GM18526 (cell line): ENCODE data around the gene SUPV3L1.

Experiments
- POLR2A ChIP-seq: IDR thresholded peaks from 3 replicates; pipeline ENCODE4 v1.6.1; 2011; ENCODE audit not compliant: insufficient read length; ENCODE audit errors: extremely low read depth

Gene SUPV3L1

GRCh38 chr10:69220507-69220906 is 40.5 kb downstream of the SUPV3L1 start:
- no peak for TF ChIP-seq POLR2A

DNA sequence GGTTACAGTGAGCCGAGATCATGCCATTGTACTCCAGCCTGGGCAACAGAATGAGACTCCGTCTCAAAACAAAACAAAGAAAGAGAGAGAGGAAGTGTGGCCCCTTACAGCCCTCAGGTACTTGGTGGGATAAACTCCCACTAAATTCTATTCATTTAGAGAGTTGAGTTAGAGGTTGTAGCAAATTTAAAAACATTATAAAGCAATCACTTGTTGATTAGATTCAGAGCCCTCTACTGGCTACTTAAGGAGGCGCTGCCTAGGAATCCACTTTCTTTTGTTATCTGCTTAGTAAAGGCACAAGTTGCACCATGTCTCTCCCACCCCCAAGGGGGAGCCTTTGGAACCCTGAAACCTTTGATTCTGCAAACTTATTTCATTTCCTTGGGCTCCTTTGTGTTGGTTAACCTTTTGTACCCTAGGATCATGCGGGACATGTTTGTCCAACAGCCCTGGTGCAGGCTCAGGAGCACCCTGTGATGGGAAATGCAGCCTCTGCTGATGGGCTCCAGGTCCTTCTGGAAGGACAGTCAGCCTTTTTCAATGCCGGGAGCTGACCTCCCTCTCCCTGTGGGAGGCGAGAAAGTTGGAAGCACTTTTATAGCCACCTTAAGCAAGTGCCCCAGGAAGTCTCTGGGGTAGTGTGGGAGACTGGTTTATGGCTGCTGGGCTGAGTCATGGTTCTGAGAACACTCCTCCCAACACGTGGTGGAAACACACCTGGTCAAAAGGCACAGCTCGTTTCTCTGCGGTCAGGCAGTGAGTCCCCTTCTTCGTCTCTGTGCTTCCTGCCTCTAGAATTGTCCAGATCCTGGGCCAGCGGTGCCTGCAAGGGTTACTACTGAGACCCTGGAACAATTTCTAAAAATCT is 42.4 kb downstream of the SUPV3L1 start:
- peak; percentile 48 for TF ChIP-seq POLR2A

DNA sequence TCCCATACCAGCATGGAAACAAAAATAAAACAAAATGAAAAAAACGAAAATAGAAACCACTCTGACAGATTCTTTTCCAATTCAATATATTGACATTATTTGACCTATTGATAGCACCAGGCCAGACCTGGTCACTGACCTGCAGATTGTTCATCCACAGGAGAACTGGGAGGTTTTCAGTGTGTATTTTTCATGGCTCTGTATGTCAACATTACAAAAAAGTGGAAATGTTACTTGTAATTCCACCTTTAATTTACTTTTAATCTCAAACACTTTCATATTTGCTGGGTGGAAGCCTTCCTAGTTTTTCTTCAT is 43.0 kb downstream of the SUPV3L1 start:
- no peak for TF ChIP-seq POLR2A

GRCh38 chr10:69224862-69225657 is 45.0 kb downstream of the SUPV3L1 start:
- TF ChIP-seq POLR2A: no peak

- TF ChIP-seq POLR2A: no peak
These were observed 45.6 kb downstream of the SUPV3L1 start for GRCh38 chr10:69225681-69226080.

DNA sequence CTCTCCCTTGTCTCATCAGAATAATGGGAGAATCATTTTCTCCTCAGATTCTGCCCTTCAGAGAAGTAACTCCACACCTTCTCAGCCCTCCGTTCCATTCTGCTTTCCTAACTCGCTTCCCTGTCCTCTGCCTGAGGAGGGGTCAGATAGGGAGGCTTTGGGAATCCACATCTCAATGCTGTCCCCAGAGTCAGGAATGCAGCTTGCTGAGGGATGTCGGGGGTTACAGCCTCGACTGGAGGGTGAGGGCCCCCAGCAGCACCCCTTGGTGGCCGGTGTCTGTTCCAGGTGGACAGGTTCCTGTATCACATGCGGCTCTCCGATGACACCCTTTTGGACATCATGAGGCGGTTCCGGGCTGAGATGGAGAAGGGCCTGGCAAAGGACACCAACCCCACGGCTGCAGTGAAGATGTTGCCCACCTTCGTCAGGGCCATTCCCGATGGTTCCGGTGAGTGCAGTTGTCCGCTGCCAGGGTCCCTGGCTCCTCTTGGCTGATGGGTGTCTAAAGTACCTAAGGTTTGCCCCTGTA is 47.0 kb downstream of the SUPV3L1 start:
- no peak for TF ChIP-seq POLR2A

GRCh38 chr10:69228151-69228550 is 48.1 kb downstream of the SUPV3L1 start:
- no peak for TF ChIP-seq POLR2A

DNA sequence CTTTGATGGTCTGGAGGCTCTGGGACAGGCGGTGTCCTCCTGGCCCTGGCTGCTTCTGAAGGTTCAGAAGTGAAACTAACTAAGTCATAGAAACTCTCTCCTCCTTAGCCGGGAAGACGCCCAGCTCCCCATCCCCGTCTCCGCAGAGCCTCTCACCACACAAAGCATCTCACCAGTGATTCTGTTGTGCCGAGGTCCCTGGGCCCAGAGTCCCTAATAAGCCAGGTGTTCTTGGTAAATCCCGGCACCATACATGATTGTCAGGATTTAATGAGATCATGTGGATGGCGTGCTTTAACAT is 49.5 kb downstream of the SUPV3L1 start:
- no peak for TF ChIP-seq POLR2A

- TF ChIP-seq POLR2A: no peak
These were observed 50.1 kb downstream of the SUPV3L1 start for GRCh38 chr10:69230128-69230527.

- no peak for TF ChIP-seq POLR2A
These were observed 52.2 kb downstream of the SUPV3L1 start for GRCh38 chr10:69232252-69232651.

GRCh38 chr10:69232736-69233480 is 52.9 kb downstream of the SUPV3L1 start:
- no peak for TF ChIP-seq POLR2A

GRCh38 chr10:69234447-69234846 is 54.4 kb downstream of the SUPV3L1 start:
- no peak for TF ChIP-seq POLR2A

GRCh38 chr10:69237528-69238159 is 57.6 kb downstream of the SUPV3L1 start:
- no peak for TF ChIP-seq POLR2A

GRCh38 chr10:69239136-69239535 is 59.1 kb downstream of the SUPV3L1 start:
- TF ChIP-seq POLR2A: no peak

- no peak for TF ChIP-seq POLR2A
These were observed 59.9 kb downstream of the SUPV3L1 start for GRCh38 chr10:69239816-69240434.
